PC-9 (cell line): ENCODE results near the gene LRRC27. TPM values are rescaled to one million over a fixed set of nuclear protein-coding genes. Genes with fewer than 3 reads are reported as not detected.

Experiments used
- BruUV-seq: library from RNA; stranded (reverse); fragments of 400-500 nt; replicated peaks from 2 replicates; lab custom pipeline; 2021; lab: Mats Ljungman, UMichigan
- CTCF ChIA-PET: fragments of 300-600 bp; sonication (Branson Sonifier 250); formaldehyde crosslinking; loops from one replicate; lab custom pipeline; 2022; ENCODE audit warnings: antibody characterized with exemption; lab: Charles Lee
- POLR2A ChIA-PET: fragments of 300-600 bp; sonication (Branson Sonifier 250); formaldehyde crosslinking; loops from one replicate; lab custom pipeline; 2022; ENCODE audit warnings: antibody characterized with exemption; ENCODE audit not compliant: unreplicated experiment; lab: Charles Lee
- DNase-seq, 2 experiments: peaks; one replicate each; pipeline versions ENCODE4 v3.0.0 to v3.0.0-alpha.2; 2015 to 2022; ENCODE audit warnings: mixed read lengths in 1 of 2
- H2AFZ ChIP-seq: fragments of 200-600 bp; sonication (generic); 2 replicates; pipeline ENCODE4 v1.8.1; 2017; ENCODE audit warnings: antibody characterized with exemption
- H3F3A ChIP-seq: fragments of 200-600 bp; sonication (generic); 2 replicates; pipeline ENCODE4 v1.8.1; 2017; ENCODE audit warnings: antibody characterized with exemption, mild to moderate bottlenecking, low read depth; ENCODE audit not compliant: insufficient read depth
- H3K27ac ChIP-seq: fragments of 200-600 bp; sonication (generic); 2 replicates; pipeline ENCODE4 v1.6.1; 2016; ENCODE audit warnings: mixed run types
- H3K27me3 ChIP-seq: fragments of 200-600 bp; sonication (generic); 2 replicates; pipeline ENCODE4 v1.6.1; 2016; ENCODE audit warnings: low read depth, mixed run types; ENCODE audit not compliant: insufficient read depth
- H3K36me3 ChIP-seq: fragments of 200-600 bp; sonication (generic); 2 replicates; pipeline ENCODE4 v1.6.1; 2016; ENCODE audit warnings: low read depth, mixed run types
- H3K4me1 ChIP-seq: fragments of 200-600 bp; sonication (generic); replicated peaks from 2 replicates; pipeline ENCODE4 v1.6.1; 2016; ENCODE audit warnings: mixed run types; ENCODE audit not compliant: insufficient read depth
- H3K4me2 ChIP-seq: fragments of 200-600 bp; sonication (generic); 2 replicates; pipeline ENCODE4 v1.6.1; 2017; ENCODE audit warnings: mixed run types
- H3K4me3 ChIP-seq: fragments of 200-600 bp; sonication (generic); 2 replicates; pipeline ENCODE4 v1.6.1; 2016; ENCODE audit warnings: mixed run types
- H3K79me2 ChIP-seq: fragments of 200-600 bp; sonication (generic); 2 replicates; pipeline ENCODE4 v1.6.1; 2017; ENCODE audit warnings: low read depth, mixed run types
- H3K9me2 ChIP-seq: fragments of 200-600 bp; sonication (generic); 2 replicates; pipeline ENCODE4 v1.8.1; 2017; ENCODE audit warnings: mild to moderate bottlenecking; ENCODE audit not compliant: insufficient read depth
- H3K9me3 ChIP-seq: fragments of 200-600 bp; sonication (generic); 2 replicates; pipeline ENCODE4 v1.8.1; 2016; ENCODE audit warnings: low read depth; ENCODE audit not compliant: insufficient read depth
- H4K20me1 ChIP-seq: fragments of 200-600 bp; sonication (generic); 2 replicates; pipeline ENCODE4 v1.8.1; 2017; ENCODE audit not compliant: insufficient read depth
- CTCF ChIP-seq: fragments of 200-600 bp; sonication (generic); conservative IDR thresholded peaks from 2 replicates; pipeline ENCODE4 v1.6.1; 2017; ENCODE audit warnings: mixed run types, antibody characterized with exemption, mild to moderate bottlenecking, moderate library complexity
- EZH2 ChIP-seq: fragments of 200-600 bp; sonication (generic); IDR thresholded peaks from 2 replicates; pipeline ENCODE4 v1.8.0; 2017; ENCODE audit warnings: antibody characterized with exemption, low read depth
- intact Hi-C: fragments of 100-400 bp; cut with micrococcal nuclease; formaldehyde crosslinking; loops from one replicate; pipeline ENCODE4 v1.10.0; 2022; ENCODE audit not compliant: unreplicated experiment
- total RNA-seq: library from RNA; stranded (reverse); gene quantifications from 2 replicates; pipeline ENCODE4 v1.2.3, GENCODE V29; 2021

LRRC27 gene
- total RNA-seq, 1 experiment from 2014 or later = 10.0 TPM

DNA sequence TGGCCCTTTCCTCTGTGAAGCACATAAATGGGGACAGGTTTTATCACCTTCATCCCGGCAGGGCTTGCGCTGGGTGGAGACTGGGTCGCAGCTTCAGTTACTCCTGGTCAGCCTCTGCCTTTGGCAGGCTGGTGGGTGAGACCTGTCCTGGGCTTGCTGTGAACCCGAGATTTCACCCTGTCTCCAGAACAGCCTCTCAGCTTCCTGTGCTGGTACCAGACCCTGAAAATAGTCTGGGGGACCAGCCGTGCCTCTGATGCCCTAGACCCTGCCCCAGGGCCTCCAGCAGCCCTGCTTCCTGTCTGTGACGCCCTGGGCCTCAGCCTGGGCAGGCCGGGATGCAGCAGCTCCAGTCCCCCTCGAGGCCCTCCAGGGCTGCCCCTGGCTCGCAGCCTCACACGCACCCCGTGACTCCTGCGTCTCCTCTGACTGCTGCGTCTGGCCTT is 51.8 kb downstream of the LRRC27 start:
- Histone ChIP-seq H3K4me1 (no peaks in the 10 kb centered on the region), H3K9me3 (no peaks in the 10 kb centered on the region), H2AFZ (no peak overlapping the region), H3K79me2 (no peaks in the 10 kb centered on the region), H3K27me3 (no peaks in the 10 kb centered on the region), H3F3A (no peaks in the 10 kb centered on the region), H3K36me3 (no peaks in the 10 kb centered on the region), H3K27ac (no peak overlapping the region), H3K4me2 (no peak overlapping the region), H3K4me3 (no peak overlapping the region), H3K9me2 (no peaks in the 10 kb centered on the region), H4K20me1 (no peaks in the 10 kb centered on the region)
- TF ChIP-seq EZH2 = no peak
- no peak for TF ChIP-seq CTCF
- DNase-seq = no peak
- POLR2A ChIA-PET = no interaction called here
- intact Hi-C loops = loop anchor here (10.0 kb wide), 1 partner anchor 251 kb away; no protein-coding TSS in a partner anchor
- CTCF ChIA-PET = no interaction called here
- BruUV-seq = no TSS peak

DNA sequence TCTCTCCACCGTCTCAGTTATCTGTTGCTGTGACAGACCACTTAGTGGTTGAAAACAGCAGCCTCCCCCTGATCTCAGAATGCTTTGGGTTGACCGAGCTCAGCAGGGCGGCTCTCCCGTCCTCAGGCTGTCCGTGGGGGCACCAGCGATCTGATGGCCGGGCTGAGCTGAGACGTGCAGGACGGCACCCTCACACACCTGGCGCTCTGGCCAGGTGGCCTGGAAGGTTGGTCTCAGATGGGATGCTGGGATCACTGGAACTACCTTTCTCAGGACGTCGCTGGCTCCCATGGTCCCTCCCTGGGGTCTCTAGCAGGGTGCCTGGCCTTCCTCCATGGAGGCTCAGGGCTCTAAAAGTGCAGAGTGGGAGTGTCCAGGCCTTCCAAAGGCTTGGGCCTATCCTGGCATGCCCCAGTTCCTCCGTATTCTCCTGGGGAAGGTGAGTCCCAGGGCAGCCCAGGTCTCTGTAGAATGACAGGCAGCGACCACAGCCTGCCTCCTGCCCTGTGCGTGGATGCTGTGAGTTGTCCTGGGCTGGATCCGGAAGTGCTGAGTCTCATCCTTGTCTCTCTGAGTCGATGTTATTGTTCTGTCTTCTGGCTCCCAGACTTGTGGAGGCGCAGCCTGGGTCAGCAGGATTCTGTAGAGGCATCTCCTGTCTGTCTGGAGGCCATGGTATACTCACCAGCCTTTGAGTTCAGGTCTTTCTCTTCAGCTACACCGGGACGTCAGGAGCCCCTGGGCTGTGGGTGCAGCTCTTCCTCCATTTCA is 52.8 kb downstream of the LRRC27 start:
- CTCF ChIA-PET = no interaction called here

GRCh38 chr10:132385389-132385667 is 53.3 kb downstream of the LRRC27 start:
- H3K4me3 ChIP-seq = no peak overlapping the region
- no peak for DNase-seq
- H3K4me1 ChIP-seq = no peaks in the 10 kb centered on the region; the same call in 1 of the 2 replicates
- no peak overlapping the region for H2AFZ ChIP-seq
- intact Hi-C loops = loop anchor here (10.0 kb wide), 1 partner anchor 249 kb away; no protein-coding TSS in a partner anchor
- BruUV-seq = no TSS peak
- H3K9me2 ChIP-seq = no peaks in the 10 kb centered on the region
- CTCF ChIA-PET = no interaction called here
- H4K20me1 ChIP-seq = no peaks in the 10 kb centered on the region
- H3K27ac ChIP-seq = no peak overlapping the region
- no peaks in the 10 kb centered on the region for H3K9me3 ChIP-seq
- H3K4me2 ChIP-seq = no peak overlapping the region
- H3F3A ChIP-seq = no peaks in the 10 kb centered on the region
- H3K27me3 ChIP-seq = no peaks in the 10 kb centered on the region
- no peaks in the 10 kb centered on the region for H3K36me3 ChIP-seq
- POLR2A ChIA-PET = no interaction called here
- H3K79me2 ChIP-seq = no peaks in the 10 kb centered on the region
- TF ChIP-seq EZH2 (no peak), CTCF (no peak)

More for the DNA sequence above, 52.8 kb downstream of the LRRC27 start:
- Histone ChIP-seq H3F3A (no peaks in the 10 kb centered on the region), H3K27me3 (no peaks in the 10 kb centered on the region), H3K9me3 (no peaks in the 10 kb centered on the region), H3K4me3 (no peak overlapping the region), H4K20me1 (no peaks in the 10 kb centered on the region), H3K4me2 (no peak overlapping the region), H3K27ac (no peak overlapping the region), H3K79me2 (no peaks in the 10 kb centered on the region), H3K36me3 (no peaks in the 10 kb centered on the region), H2AFZ (no peak overlapping the region), H3K4me1 (no peaks in the 10 kb centered on the region; the same call in 1 of the 2 replicates), H3K9me2 (no peaks in the 10 kb centered on the region)
- TF ChIP-seq EZH2 = no peak
- TF ChIP-seq CTCF = no peak
- DNase-seq = no peak
- intact Hi-C loops = loop anchor here (10.0 kb wide), 1 partner anchor 250 kb away; no protein-coding TSS in a partner anchor
- POLR2A ChIA-PET = no interaction called here
- BruUV-seq = no TSS peak
